H1 (cell line): ENCODE results near the gene FAM83C. TPM values are rescaled to one million over a fixed set of nuclear protein-coding genes. Genes with fewer than 3 reads are reported as not detected.

Source experiments
- CTCF ChIA-PET: fragments of 300-600 bp; sonication (Branson Sonifier 250); formaldehyde crosslinking; loops from one replicate; lab custom pipeline; 2021; ENCODE audit not compliant: partially characterized antibody; lab: Charles Lee
- POLR2A ChIA-PET: fragments of 300-600 bp; sonication (Branson Sonifier 250); formaldehyde crosslinking; loops from one replicate; lab custom pipeline; 2021; ENCODE audit warnings: inconsistent platforms; ENCODE audit not compliant: partially characterized antibody; lab: Charles Lee
- DNase-seq, 2 experiments: peaks; one replicate each; pipeline versions ENCODE4 v3.0.0 to v3.0.0-alpha.2; 2010 to 2022; ENCODE audit warnings: low spot score in 2 of 2, low read depth in 1 of 2, mixed read lengths in 1 of 2
- FAIRE-seq: peaks from 2 replicates; lab custom pipeline; 2011; peaks lifted over from hg19 to GRCh38; lab: Jason Lieb, UNC
- H2AFZ ChIP-seq: 2 replicates; pipeline ENCODE4 v1.8.1; 2012; ENCODE audit warnings: low read length, inconsistent platforms
- H2AK5ac ChIP-seq: 2 replicates; pipeline ENCODE4 v1.6.1; 2013; ENCODE audit warnings: low read depth, low read length
- H2BK120ac ChIP-seq: replicated peaks from 2 replicates; pipeline ENCODE3; 2013; ENCODE audit warnings: low read depth, low read length, inconsistent platforms
- H2BK12ac ChIP-seq: 2 replicates; pipeline ENCODE4 v1.6.1; 2013; ENCODE audit warnings: low read depth, low read length
- H2BK15ac ChIP-seq: 2 replicates; pipeline ENCODE4 v1.6.1; 2013; ENCODE audit warnings: low read length
- H2BK20ac ChIP-seq: 2 replicates; pipeline ENCODE4 v1.6.1; 2013; ENCODE audit warnings: low read length
- H2BK5ac ChIP-seq: 2 replicates; pipeline ENCODE4 v1.6.1; 2013; ENCODE audit warnings: low read depth, low read length
- H3K14ac ChIP-seq: 2 replicates; pipeline ENCODE4 v1.6.1; 2013; ENCODE audit warnings: inconsistent platforms; ENCODE audit not compliant: insufficient read length
- H3K18ac ChIP-seq: 2 replicates; pipeline ENCODE4 v1.6.1; 2013; ENCODE audit warnings: low read length; ENCODE audit errors: extremely low read depth
- H3K23ac ChIP-seq: 2 replicates; pipeline ENCODE4 v1.6.1; 2013; ENCODE audit warnings: inconsistent platforms; ENCODE audit not compliant: insufficient read length
- H3K23me2 ChIP-seq: 2 replicates; pipeline ENCODE4 v1.6.1; 2013; ENCODE audit warnings: low read depth, low read length
- H3K27ac ChIP-seq: 2 replicates; pipeline ENCODE4 v1.6.1; 2011; ENCODE audit warnings: low read depth, low read length, inconsistent platforms
- H3K27me3 ChIP-seq, 4 experiments: replicated peaks in 1 of 4; 1 replicate in 1 of 4; 2 replicates in 3 of 4; pipeline versions ENCODE4 v1.6.1 to v1.8.1; 2011 to 2013; ENCODE audit warnings: low read length in 3 of 4, mild to moderate bottlenecking in 3 of 4, inconsistent platforms in 2 of 4, mixed read lengths in 2 of 4, moderate library complexity in 1 of 4; ENCODE audit not compliant: control insufficient read depth in 3 of 4, insufficient read depth in 3 of 4; ENCODE audit errors: extremely low read depth in 1 of 4
- H3K36me3 ChIP-seq, 4 experiments: 2 replicates each; pipeline versions ENCODE4 v1.6.1 to v1.8.1; 2011 to 2013; ENCODE audit warnings: mild to moderate bottlenecking in 4 of 4, low read length in 3 of 4, moderate library complexity in 2 of 4, control low read depth in 1 of 4, inconsistent platforms in 1 of 4; ENCODE audit not compliant: insufficient read depth in 4 of 4, control insufficient read depth in 2 of 4
- H3K4ac ChIP-seq: replicated peaks from 2 replicates; pipeline ENCODE3; 2013; ENCODE audit warnings: low read length, low read depth, mixed read lengths, inconsistent platforms; ENCODE audit not compliant: insufficient read length
- H3K4me1 ChIP-seq, 4 experiments: replicated peaks in 1 of 4; 1 replicate in 1 of 4; 2 replicates in 3 of 4; pipeline versions ENCODE4 v1.6.1 to v1.8.1; 2011 to 2013; ENCODE audit warnings: low read length in 3 of 4, inconsistent platforms in 2 of 4, mixed read lengths in 1 of 4; ENCODE audit not compliant: insufficient read depth in 4 of 4, control insufficient read depth in 3 of 4
- H3K4me2 ChIP-seq, 2 experiments: 2 replicates each; pipeline versions ENCODE4 v1.6.1 to v1.8.1; 2011 to 2013; ENCODE audit warnings: low read depth in 2 of 2, low read length in 2 of 2, control low read depth in 1 of 2, inconsistent platforms in 1 of 2, mild to moderate bottlenecking in 1 of 2; ENCODE audit not compliant: insufficient read depth in 1 of 2
- H3K4me3 ChIP-seq, 4 experiments: fragments of 200-600, 300-600 bp in 1 of 4; sonication (generic), shearing (Covaris generic), sonication (Bioruptor Twin) in 1 of 4; 2 replicates each; pipeline versions ENCODE4 v1.5.1 to v1.8.1; 2011 to 2016; ENCODE audit warnings: low read length in 4 of 4, low read depth in 3 of 4, control low read depth in 2 of 4, inconsistent platforms in 2 of 4, mild to moderate bottlenecking in 2 of 4, mixed read lengths in 1 of 4, moderate library complexity in 1 of 4; ENCODE audit not compliant: insufficient read depth in 2 of 4; ENCODE audit errors: extremely low read depth in 1 of 4
- H3K56ac ChIP-seq: replicated peaks from 2 replicates; pipeline ENCODE3; 2013; ENCODE audit warnings: low read depth, mild to moderate bottlenecking, mixed read lengths, low read length, inconsistent platforms; ENCODE audit not compliant: insufficient read length
- H3K79me1 ChIP-seq: 2 replicates; pipeline ENCODE4 v1.6.1; 2013; ENCODE audit warnings: low read depth, low read length, control low read depth
- H3K79me2 ChIP-seq, 2 experiments: 2 replicates each; pipeline versions ENCODE4 v1.6.1 to v1.8.1; 2012 to 2013; ENCODE audit warnings: low read length in 2 of 2, mild to moderate bottlenecking in 2 of 2, inconsistent platforms in 1 of 2; ENCODE audit not compliant: insufficient read depth in 2 of 2, control insufficient read depth in 1 of 2
- H3K9ac ChIP-seq, 4 experiments: replicated peaks in 1 of 4; 1 replicate in 1 of 4; 2 replicates in 3 of 4; pipeline versions ENCODE4 v1.6.1 to v1.8.1; 2011 to 2013; ENCODE audit warnings: low read depth in 3 of 4, low read length in 3 of 4, control low read depth in 2 of 4, mild to moderate bottlenecking in 2 of 4, moderate library complexity in 2 of 4, inconsistent platforms in 1 of 4; ENCODE audit errors: extremely low read depth in 1 of 4
- H3K9me3 ChIP-seq, 2 experiments: 2 replicates each; pipeline versions ENCODE4 v1.6.1 to v1.8.1; 2012 to 2013; ENCODE audit warnings: mild to moderate bottlenecking in 2 of 2, moderate library complexity in 2 of 2, control low read depth in 1 of 2, inconsistent platforms in 1 of 2, low read depth in 1 of 2, low read length in 1 of 2, mixed read lengths in 1 of 2; ENCODE audit not compliant: insufficient read depth in 2 of 2
- H4K20me1 ChIP-seq, 2 experiments: replicated peaks in 1 of 2; 2 replicates each; pipeline versions ENCODE3 to v1.8.1; 2011 to 2013; ENCODE audit warnings: inconsistent platforms in 2 of 2, low read length in 2 of 2, mild to moderate bottlenecking in 1 of 2; ENCODE audit not compliant: insufficient read depth in 2 of 2, control insufficient read depth in 1 of 2
- H4K5ac ChIP-seq: 2 replicates; pipeline ENCODE4 v1.6.1; 2013; ENCODE audit warnings: low read length, low read depth, mixed read lengths, inconsistent platforms; ENCODE audit not compliant: insufficient read length
- H4K8ac ChIP-seq: 2 replicates; pipeline ENCODE4 v1.8.0; 2013; ENCODE audit warnings: mild to moderate bottlenecking, moderate library complexity, low read length, inconsistent platforms; ENCODE audit not compliant: insufficient read depth; ENCODE audit errors: extremely low read depth
- H4K91ac ChIP-seq: replicated peaks from 2 replicates; pipeline ENCODE3; 2013; ENCODE audit warnings: low read length, mixed read lengths, inconsistent platforms; ENCODE audit not compliant: insufficient read length
- ASH2L ChIP-seq: fragments of 200-600, 300-600 bp; sonication (generic); IDR thresholded peaks from one replicate; pipeline ENCODE4 v1.7.1; 2017; ENCODE audit warnings: low read length
- BCL11A ChIP-seq, 2 experiments: IDR thresholded peaks; one replicate each; pipeline ENCODE4 v1.6.1; 2011; ENCODE audit warnings: low read depth in 2 of 2, low read length in 2 of 2, mild to moderate bottlenecking in 2 of 2
- CBX5 ChIP-seq: fragments of 300-800, 300-1000 bp; sonication (generic); IDR thresholded peaks from 2 replicates; pipeline ENCODE4 v1.7.1; 2016; ENCODE audit warnings: antibody characterized with exemption, low read length, low read depth
- CEBPB ChIP-seq: IDR thresholded peaks from 2 replicates; pipeline ENCODE4 v1.6.1; 2012; ENCODE audit warnings: low read depth, low read length
- CTCF ChIP-seq, 3 experiments: IDR thresholded peaks; 1 replicate in 2 of 3; 2 replicates in 1 of 3; pipeline versions ENCODE4 v1.5.1 to v1.6.1; 2011; ENCODE audit warnings: low read length in 3 of 3, mild to moderate bottlenecking in 3 of 3, inconsistent platforms in 2 of 3, low read depth in 1 of 3, moderate library complexity in 1 of 3; ENCODE audit not compliant: insufficient read depth in 1 of 3; ENCODE audit errors: control extremely low read depth in 1 of 3
- GTF2F1 ChIP-seq: IDR thresholded peaks from 2 replicates; pipeline ENCODE4 v1.6.1; 2012; ENCODE audit warnings: low read depth, low read length, improper control_type of control experiment, borderline replicate concordance
- POU5F1 ChIP-seq: IDR thresholded peaks from 2 replicates; pipeline ENCODE4 v1.6.1; 2011; ENCODE audit warnings: low read depth, mild to moderate bottlenecking, low read length, moderate library complexity
- RFX5 ChIP-seq: IDR thresholded peaks from 2 replicates; pipeline ENCODE4 v1.6.1; 2011; ENCODE audit warnings: low read depth, low read length, improper control_type of control experiment, borderline replicate concordance
- SP2 ChIP-seq: IDR thresholded peaks from 2 replicates; pipeline ENCODE4 v1.6.1; 2012; ENCODE audit warnings: mild to moderate bottlenecking, low read length, inconsistent platforms
- TAF7 ChIP-seq: optimal IDR thresholded peaks from 2 replicates; pipeline ENCODE3; 2011; ENCODE audit warnings: low read depth, mild to moderate bottlenecking, inconsistent platforms, low read length, moderate library complexity, borderline replicate concordance
- TBP ChIP-seq: IDR thresholded peaks from 2 replicates; pipeline ENCODE4 v1.6.1; 2011; ENCODE audit warnings: low read depth, low read length, improper control_type of control experiment
- YY1 ChIP-seq: IDR thresholded peaks from 2 replicates; pipeline ENCODE4 v1.6.1; 2011; ENCODE audit warnings: low read depth, mild to moderate bottlenecking, low read length
- WGBS, 2 experiments: shearing (Covaris generic) in 1 of 2; methylation state at CpG; one replicate each; pipeline versions ENCODE4 v1.1.6 to v1.1.7; 2013 to 2015; ENCODE audit warnings: low lambda C conversion rate in 2 of 2, mixed read lengths in 2 of 2, inconsistent platforms in 1 of 2, low coverage in 1 of 2, missing lambda C conversion rate in 1 of 2; ENCODE audit not compliant: insufficient replicate concordance in 2 of 2, insufficient coverage in 1 of 2, insufficient read length in 1 of 2; ENCODE audit errors: extremely low coverage in 1 of 2, missing lambda C conversion rate in 1 of 2; 5-methylcytosine and 5-hydroxymethylcytosine counted together
- polyA plus RNA-seq, 7 experiments: library from polyadenylated mRNA; depleted of rRNA in 3 of 7; stranded (reverse) in 5 of 7; unstranded in 2 of 7; fragments of >200 nt in 5 of 7; fragments of 200-250 nt in 2 of 7; gene quantifications; 1 replicate in 5 of 7; 2 replicates in 1 of 7; 4 replicates in 1 of 7; pipeline versions ENCODE4 v1.2.1 to v1.2.3, GENCODE V29; 2011 to 2013; ENCODE audit warnings: missing spikeins in 2 of 7, mixed read lengths in 2 of 7
- total RNA-seq: library from RNA; stranded (reverse); fragmentation: NEBNext Ultra II Directional; extraction: Animal tissue kit (Norgen Biotek cat#: 25700); gene quantifications from 2 replicates; pipeline ENCODE4 v1.2.1, GENCODE V29; 2021

FAM83C gene
- total and polyA plus RNA-seq, 2 of the 8 experiments (the other 6 are each of a cell fraction or from before 2014, with no cell fraction given) = not detected

GRCh38 chr20:35254448-35254999 is 37.7 kb downstream of the FAM83C start:
- POLR2A ChIA-PET = interaction anchor here (0.5 to 7.5 kb wide), 3 partner anchors 10 to 1693 kb away, joined by 4 to 52 read pairs (median 4); partner anchors contain the start of gene MMP24
- FAIRE-seq = no peak
- CTCF ChIA-PET = interaction anchor here (1.2 to 1.4 kb wide), 2 partner anchors 11 to 111 kb away, joined by 3 read pairs; no protein-coding TSS in a partner anchor
- no peak for TF ChIP-seq POU5F1
- TF ChIP-seq CTCF (IDR thresholded peaks at IDR 0.05; ENCODE audit: control extremely low read depth in 1 of 3, insufficient read depth in 1 of 3, low read depth in 1 of 3, low read length in 3 of 3) = no peak
- no peak for TF ChIP-seq CBX5
- TF ChIP-seq SP2 = no peak
- no peak for TF ChIP-seq RFX5
- TF ChIP-seq TAF7 = no peak
- no peak for TF ChIP-seq TBP
- TF ChIP-seq CEBPB = no peak
- no peak for TF ChIP-seq BCL11A (IDR thresholded peaks at IDR 0.05; ENCODE audit: low read depth in 2 of 2, low read length in 2 of 2)
- TF ChIP-seq ASH2L = no peak
- TF ChIP-seq YY1 = no peak
- no peak for TF ChIP-seq GTF2F1

More at GRCh38 chr20:35254448-35254999, 37.7 kb downstream of the FAM83C start:
- Histone ChIP-seq H2BK120ac (no peak overlapping the region), H4K5ac (no peak overlapping the region), H2BK5ac (no peak overlapping the region), H3K27ac (no peak overlapping the region), H3K27me3 (no peaks in the 10 kb centered on the region), H3K4me2 (no peak overlapping the region), H3K4ac (no peak overlapping the region), H3K79me1 (no peaks in the 10 kb centered on the region), H4K91ac (no peak overlapping the region), H2AK5ac (no peak overlapping the region), H4K20me1 (no peaks in the 10 kb centered on the region), H3K23ac (no peak overlapping the region), H2BK20ac (no peak overlapping the region), H3K18ac (no peak overlapping the region), H3K79me2 (no peaks in the 10 kb centered on the region), H3K23me2 (no peaks in the 10 kb centered on the region), H3K9ac (no peak overlapping the region), H2BK15ac (no peak overlapping the region), H3K4me1 (peaks cover 4 to 5% (median 4%) of the 10 kb centered on the region in 4 experiments), H3K14ac (no peak overlapping the region), H3K36me3 (peaks cover 0 to 24% (median 0%) of the 10 kb centered on the region in 4 experiments; a peak in 2 of 8 replicates), H3K56ac (no peak overlapping the region), H3K9me3 (no peaks in the 10 kb centered on the region), H2BK12ac (no peak overlapping the region), H2AFZ (no peak overlapping the region), H3K4me3 (no peak overlapping the region), H4K8ac (no peak overlapping the region)
- WGBS, 2 experiments = 93% methylated on average over 12 of the region's 12 CpGs; no CpG with 5 or more reads in 1 of the 2 experiments
- no peak for DNase-seq
